T-helper 2 cell treated with Interferon-gamma antibody and Interleukin-4, amounts not matched to agents 5 μg/mL and 100 μg/mL, for 36 hours (primary cell): ENCODE data around the gene NOS3.

Experiments used
- DNase-seq: peaks from one replicate; pipeline ENCODE4 v3.0.0; 2021; ENCODE audit warnings: low spot score
- H3K27ac Mint-ChIP-seq: one replicate; pipeline ENCODE4 v1.8.0; 2021; ENCODE audit warnings: mild to moderate bottlenecking, mixed read lengths
- H3K27me3 Mint-ChIP-seq: one replicate; pipeline ENCODE4 v1.8.0; 2021; ENCODE audit warnings: low read depth, mixed read lengths
- H3K36me3 Mint-ChIP-seq: one replicate; pipeline ENCODE4 v1.8.0; 2021; ENCODE audit warnings: low read depth, mixed read lengths
- H3K4me1 Mint-ChIP-seq: one replicate; pipeline ENCODE4 v1.8.0; 2021; ENCODE audit warnings: low read depth, mixed read lengths
- H3K4me3 Mint-ChIP-seq: one replicate; pipeline ENCODE4 v1.8.0; 2022; ENCODE audit warnings: mild to moderate bottlenecking, moderate library complexity, mixed read lengths
- H3K9me3 Mint-ChIP-seq: one replicate; pipeline ENCODE4 v1.8.0; 2021; ENCODE audit warnings: mixed read lengths

Gene NOS3

GRCh38 chr7:150948791-150949251 lies 42.0 kb upstream of the NOS3 start:
- Mint-ChIP-seq H3K4me3 (no peak overlapping the region), H3K4me1 (no peaks in the 10 kb centered on the region), H3K36me3 (no peaks in the 10 kb centered on the region), H3K9me3 (no peaks in the 10 kb centered on the region), H3K27ac (no peak overlapping the region), H3K27me3 (peaks cover 8% of the 10 kb centered on the region)
- no peak for DNase-seq

GRCh38 chr7:150949564-150949963 lies 41.3 kb upstream of the NOS3 start:
- Mint-ChIP-seq H3K27ac (no peak overlapping the region), H3K9me3 (no peaks in the 10 kb centered on the region), H3K36me3 (no peaks in the 10 kb centered on the region), H3K4me1 (no peaks in the 10 kb centered on the region), H3K27me3 (peaks cover 8% of the 10 kb centered on the region), H3K4me3 (no peak overlapping the region)
- DNase-seq: no peak

GRCh38 chr7:150949971-150950491 lies 40.8 kb upstream of the NOS3 start:
- no peaks in the 10 kb centered on the region for H3K9me3 Mint-ChIP-seq
- no peaks in the 10 kb centered on the region for H3K4me1 Mint-ChIP-seq
- H3K27me3 Mint-ChIP-seq: peaks cover 8% of the 10 kb centered on the region

GRCh38 chr7:150950496-150951180 lies 40.2 kb upstream of the NOS3 start:
- H3K27me3 Mint-ChIP-seq: peaks cover 8% of the 10 kb centered on the region
- H3K4me1 Mint-ChIP-seq: no peaks in the 10 kb centered on the region
- no peaks in the 10 kb centered on the region for H3K9me3 Mint-ChIP-seq
- H3K36me3 Mint-ChIP-seq: no peaks in the 10 kb centered on the region
- H3K4me3 Mint-ChIP-seq: no peak overlapping the region
- H3K27ac Mint-ChIP-seq: no peak overlapping the region
- DNase-seq: no peak

More at GRCh38 chr7:150949971-150950491, 40.8 kb upstream of the NOS3 start:
- Mint-ChIP-seq H3K36me3 (no peaks in the 10 kb centered on the region), H3K27ac (no peak overlapping the region), H3K4me3 (no peak overlapping the region)
- no peak for DNase-seq

GRCh38 chr7:150951181-150951520 lies 39.7 kb upstream of the NOS3 start:
- Mint-ChIP-seq H3K4me1 (no peaks in the 10 kb centered on the region), H3K27me3 (peaks cover 10% of the 10 kb centered on the region), H3K27ac (no peak overlapping the region), H3K36me3 (no peaks in the 10 kb centered on the region), H3K4me3 (no peak overlapping the region), H3K9me3 (no peaks in the 10 kb centered on the region)
- no peak for DNase-seq

GRCh38 chr7:150951521-150951920 lies 39.3 kb upstream of the NOS3 start:
- H3K4me3 Mint-ChIP-seq: no peak overlapping the region
- no peaks in the 10 kb centered on the region for H3K4me1 Mint-ChIP-seq
- H3K27ac Mint-ChIP-seq: no peak overlapping the region
- H3K36me3 Mint-ChIP-seq: no peaks in the 10 kb centered on the region
- H3K27me3 Mint-ChIP-seq: peaks cover 9% of the 10 kb centered on the region
- DNase-seq: no peak
- H3K9me3 Mint-ChIP-seq: no peaks in the 10 kb centered on the region

GRCh38 chr7:150952331-150953050 lies 38.3 kb upstream of the NOS3 start:
- Mint-ChIP-seq H3K9me3 (no peaks in the 10 kb centered on the region), H3K4me3 (no peak overlapping the region), H3K4me1 (no peaks in the 10 kb centered on the region), H3K27ac (no peak overlapping the region), H3K36me3 (no peaks in the 10 kb centered on the region), H3K27me3 (peaks cover 14% of the 10 kb centered on the region)
- no peak for DNase-seq

GRCh38 chr7:150953061-150953997 lies 37.5 kb upstream of the NOS3 start:
- Mint-ChIP-seq H3K9me3 (no peaks in the 10 kb centered on the region), H3K27me3 (peaks cover 13% of the 10 kb centered on the region), H3K4me1 (no peaks in the 10 kb centered on the region), H3K36me3 (no peaks in the 10 kb centered on the region), H3K4me3 (no peak overlapping the region), H3K27ac (no peak overlapping the region)
- no peak for DNase-seq

GRCh38 chr7:150954201-150954985 lies 36.4 kb upstream of the NOS3 start:
- H3K27me3 Mint-ChIP-seq: peaks cover 22% of the 10 kb centered on the region
- no peak overlapping the region for H3K27ac Mint-ChIP-seq

GRCh38 chr7:150954986-150955518 lies 35.8 kb upstream of the NOS3 start:
- peaks cover 28% of the 10 kb centered on the region for H3K27me3 Mint-ChIP-seq
- no peak for DNase-seq
- H3K4me3 Mint-ChIP-seq: no peak overlapping the region
- no peaks in the 10 kb centered on the region for H3K9me3 Mint-ChIP-seq
- no peak overlapping the region for H3K27ac Mint-ChIP-seq
- peaks cover 2% of the 10 kb centered on the region for H3K4me1 Mint-ChIP-seq
- H3K36me3 Mint-ChIP-seq: no peaks in the 10 kb centered on the region

More at GRCh38 chr7:150954201-150954985, 36.4 kb upstream of the NOS3 start:
- Mint-ChIP-seq H3K9me3 (no peaks in the 10 kb centered on the region), H3K4me1 (no peaks in the 10 kb centered on the region), H3K4me3 (no peak overlapping the region), H3K36me3 (no peaks in the 10 kb centered on the region)
- no peak for DNase-seq

- Mint-ChIP-seq H3K27me3 (peaks cover 28% of the 10 kb centered on the region), H3K27ac (no peak overlapping the region), H3K4me3 (no peak overlapping the region), H3K36me3 (no peaks in the 10 kb centered on the region), H3K4me1 (peaks cover 2% of the 10 kb centered on the region), H3K9me3 (no peaks in the 10 kb centered on the region)
- DNase-seq: no peak
Measured at GRCh38 chr7:150955519-150956394, 35.1 kb upstream of the NOS3 start.

GRCh38 chr7:150956395-150957132 lies 34.3 kb upstream of the NOS3 start:
- DNase-seq: no peak
- Mint-ChIP-seq H3K4me1 (peaks cover 2% of the 10 kb centered on the region), H3K36me3 (no peaks in the 10 kb centered on the region), H3K27me3 (peaks cover 28% of the 10 kb centered on the region), H3K4me3 (no peak overlapping the region), H3K27ac (no peak overlapping the region), H3K9me3 (no peaks in the 10 kb centered on the region)
